Activated naive CD8-positive, alpha-beta T cell treated with anti-CD3 and anti-CD28 coated beads, Interleukin-2, amount 50 U/mL, for 24 hours (primary cell): ENCODE measurements around the gene NTNG2.
A peak's percentile ranks its signal among the peaks of the same experiment; 100 is the strongest.

Experiments used
- ATAC-seq: fragments of 150-1000 bp; cut with Tn5 transposase; one replicate; pipeline ENCODE4 v1.10.0; 2021
- DNase-seq: peaks from one replicate; pipeline ENCODE4 v3.0.0; 2021
- H3K27ac Mint-ChIP-seq: one replicate; pipeline ENCODE4 v1.8.0; 2021; ENCODE audit warnings: mild to moderate bottlenecking, mixed read lengths
- H3K27me3 Mint-ChIP-seq: one replicate; pipeline ENCODE4 v1.8.0; 2021; ENCODE audit warnings: mixed read lengths
- H3K36me3 Mint-ChIP-seq: one replicate; pipeline ENCODE4 v1.8.0; 2021; ENCODE audit warnings: low read depth, mixed read lengths
- H3K4me1 Mint-ChIP-seq: one replicate; pipeline ENCODE4 v1.8.0; 2021; ENCODE audit warnings: mixed read lengths
- H3K4me3 Mint-ChIP-seq: one replicate; pipeline ENCODE4 v1.8.0; 2021; ENCODE audit warnings: mild to moderate bottlenecking, moderate library complexity, mixed read lengths
- H3K9me3 Mint-ChIP-seq: one replicate; pipeline ENCODE4 v1.8.0; 2021; ENCODE audit warnings: mixed read lengths

NTNG2 gene

DNA sequence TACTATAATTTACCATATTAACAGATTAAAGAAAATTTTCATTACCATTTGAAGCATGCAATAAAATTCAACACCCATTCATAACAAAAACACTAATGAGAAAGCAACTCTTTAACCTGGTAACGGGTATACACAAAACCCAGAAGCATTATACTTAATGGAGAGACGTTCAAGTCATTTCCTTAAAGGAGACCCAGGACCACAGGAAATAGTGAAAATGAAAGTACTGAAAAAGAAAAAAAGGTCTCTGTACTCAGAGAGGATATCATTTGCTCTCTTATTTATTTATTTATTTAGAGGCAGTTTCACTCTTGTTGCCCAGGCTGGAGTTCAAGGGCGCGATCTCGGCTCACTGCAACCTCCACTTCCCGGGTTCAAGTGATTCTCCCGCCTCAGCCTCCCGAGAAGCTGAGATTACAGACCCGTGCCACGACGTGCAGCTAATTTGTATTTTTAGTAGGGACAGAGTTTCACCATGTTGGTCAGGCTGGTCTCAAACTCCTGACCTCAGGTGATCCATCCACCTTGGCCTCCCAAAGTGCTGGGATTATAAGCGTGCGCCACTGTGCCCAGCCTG is 131.4 kb downstream of the NTNG2 start:
- peaks cover 42% of the 10 kb centered on the region for H3K36me3 Mint-ChIP-seq
- peaks cover 31% of the 10 kb centered on the region for H3K4me1 Mint-ChIP-seq
- no peak for DNase-seq
- ATAC-seq = no peak
- H3K27me3 Mint-ChIP-seq = no peaks in the 10 kb centered on the region
- peak overlapping the region; percentile 59 for H3K27ac Mint-ChIP-seq
- H3K9me3 Mint-ChIP-seq = no peaks in the 10 kb centered on the region
- no peak overlapping the region for H3K4me3 Mint-ChIP-seq
